HG03103 (cell line): ENCODE results near the gene VAC14.

Source experiments
- ATAC-seq: cut with Tn5 transposase; IDR thresholded peaks from one replicate; pipeline ENCODE4 v1.9.1; 2021; ENCODE audit warnings: low read depth; ENCODE audit not compliant: unreplicated experiment

Gene VAC14

GRCh38 chr16:70711211-70712031, 89.5 kb downstream of the VAC14 start:
- ATAC-seq = no peak

GRCh38 chr16:70710422-70711210, 90.3 kb downstream of the VAC14 start:
- no peak for ATAC-seq

GRCh38 chr16:70709942-70710341, 91.0 kb downstream of the VAC14 start:
- ATAC-seq = no peak

- no peak for ATAC-seq
Measured at GRCh38 chr16:70709457-70709856, 91.5 kb downstream of the VAC14 start.

GRCh38 chr16:70708366-70709246, 92.4 kb downstream of the VAC14 start:
- no peak for ATAC-seq

GRCh38 chr16:70706948-70707465, 94.0 kb downstream of the VAC14 start:
- no peak for ATAC-seq

- no peak for ATAC-seq
Measured at GRCh38 chr16:70705056-70705455, 95.9 kb downstream of the VAC14 start.

- no peak for ATAC-seq
Measured at GRCh38 chr16:70704586-70704985, 96.4 kb downstream of the VAC14 start.

- no peak for ATAC-seq
Measured at GRCh38 chr16:70703835-70704381, 97.0 kb downstream of the VAC14 start.

GRCh38 chr16:70703041-70703834, 97.7 kb downstream of the VAC14 start:
- ATAC-seq = no peak

GRCh38 chr16:70702624-70703023, 98.3 kb downstream of the VAC14 start:
- ATAC-seq = no peak

- ATAC-seq = no peak
Measured at GRCh38 chr16:70701998-70702397, 99.0 kb downstream of the VAC14 start.

- ATAC-seq = no peak
Measured at GRCh38 chr16:70701596-70701995, 99.4 kb downstream of the VAC14 start.

- ATAC-seq = no peak
Measured at GRCh38 chr16:70701036-70701435, 99.9 kb downstream of the VAC14 start.

GRCh38 chr16:70700101-70701020, 100.6 kb downstream of the VAC14 start:
- no peak for ATAC-seq

- ATAC-seq = no peak
Measured at GRCh38 chr16:70699696-70700095, 101.3 kb downstream of the VAC14 start.

- no peak for ATAC-seq
Measured at GRCh38 chr16:70698901-70699300, 102.1 kb downstream of the VAC14 start.

- no peak for ATAC-seq
Measured at GRCh38 chr16:70697594-70698170, 103.3 kb downstream of the VAC14 start.
